ENCODE results near the gene GAGE1.
"Not testable (repeated sequence)": the region's sequence is repeated elsewhere in the genome, so short reads cannot be mapped to it uniquely, and the experiment has no call there.

The GAGE1 gene, protein sequence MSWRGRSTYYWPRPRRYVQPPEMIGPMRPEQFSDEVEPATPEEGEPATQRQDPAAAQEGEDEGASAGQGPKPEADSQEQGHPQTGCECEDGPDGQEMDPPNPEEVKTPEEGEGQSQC

GRCh38 chrX:49598720-49599119 lies at the start of gene GAGE1:
Gene GAGE1 (plus strand): TSS chrX:49599020. CDS start chrX:49600175, 1,155 bp downstream.
- not testable (repeated sequence) for H3K9me3 Mint-ChIP-seq; H3K27me3 Mint-ChIP-seq; H3K4me3 Mint-ChIP-seq; H3K36me3 Mint-ChIP-seq (ENCODE audit: low read depth); DNase-seq; H3K27ac Mint-ChIP-seq; H3K4me1 Mint-ChIP-seq (ENCODE audit: low read depth)

DNA sequence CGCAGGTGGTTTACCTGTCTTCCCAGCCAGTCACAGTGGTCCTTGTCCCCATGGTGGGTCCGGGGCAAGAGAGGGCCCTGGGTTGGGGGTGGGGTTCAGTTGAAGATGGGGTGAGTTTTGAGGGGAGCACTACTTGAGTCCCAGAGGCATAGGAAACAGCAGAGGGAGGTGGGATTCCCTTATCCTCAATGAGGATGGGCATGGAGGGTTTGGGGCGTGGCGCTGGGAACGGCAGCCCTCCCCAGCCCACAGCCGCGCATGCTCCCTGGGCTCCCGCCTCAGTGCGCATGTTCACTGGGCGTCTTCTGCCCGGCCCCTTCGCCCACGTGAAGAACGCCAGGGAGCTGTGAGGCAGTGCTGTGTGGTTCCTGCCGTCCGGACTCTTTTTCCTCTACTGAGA lies 47.8 kb upstream of the GAGE1 start, which contains the start of gene GAGE12E:
TSS of gene GAGE12E (plus strand) at position 301 of the 400 bp plus-strand sequence. CDS start 1,155 bp downstream, outside the sequence.
- DNase-seq, H3K4me3 Mint-ChIP-seq, H3K27me3 Mint-ChIP-seq: not testable (repeated sequence)

DNA sequence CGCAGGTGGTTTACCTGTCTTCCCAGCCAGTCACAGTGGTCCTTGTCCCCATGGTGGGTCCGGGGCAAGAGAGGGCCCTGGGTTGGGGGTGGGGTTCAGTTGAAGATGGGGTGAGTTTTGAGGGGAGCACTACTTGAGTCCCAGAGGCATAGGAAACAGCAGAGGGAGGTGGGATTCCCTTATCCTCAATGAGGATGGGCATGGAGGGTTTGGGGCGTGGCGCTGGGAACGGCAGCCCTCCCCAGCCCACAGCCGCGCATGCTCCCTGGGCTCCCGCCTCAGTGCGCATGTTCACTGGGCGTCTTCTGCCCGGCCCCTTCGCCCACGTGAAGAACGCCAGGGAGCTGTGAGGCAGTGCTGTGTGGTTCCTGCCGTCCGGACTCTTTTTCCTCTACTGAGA lies 38.3 kb upstream of the GAGE1 start, which contains the start of gene GAGE12F:
TSS of gene GAGE12F (plus strand) at position 301 of the 400 bp plus-strand sequence. CDS start 1,155 bp downstream, outside the sequence.
- H3K27ac Mint-ChIP-seq; DNase-seq; H3K36me3 Mint-ChIP-seq (ENCODE audit: low read depth); H3K4me3 Mint-ChIP-seq; H3K9me3 Mint-ChIP-seq; H3K27me3 Mint-ChIP-seq; H3K4me1 Mint-ChIP-seq (ENCODE audit: low read depth): not testable (repeated sequence)

More for the DNA sequence above, 47.8 kb upstream of the GAGE1 start, which contains the start of gene GAGE12E:
- H3K27ac Mint-ChIP-seq; H3K36me3 Mint-ChIP-seq (ENCODE audit: low read depth); H3K9me3 Mint-ChIP-seq; H3K4me1 Mint-ChIP-seq (ENCODE audit: low read depth): not testable (repeated sequence)

GRCh38 chrX:49568728-49569127 lies 30.1 kb upstream of the GAGE1 start:
- not testable (repeated sequence) for H3K36me3 Mint-ChIP-seq (ENCODE audit: low read depth)

DNA sequence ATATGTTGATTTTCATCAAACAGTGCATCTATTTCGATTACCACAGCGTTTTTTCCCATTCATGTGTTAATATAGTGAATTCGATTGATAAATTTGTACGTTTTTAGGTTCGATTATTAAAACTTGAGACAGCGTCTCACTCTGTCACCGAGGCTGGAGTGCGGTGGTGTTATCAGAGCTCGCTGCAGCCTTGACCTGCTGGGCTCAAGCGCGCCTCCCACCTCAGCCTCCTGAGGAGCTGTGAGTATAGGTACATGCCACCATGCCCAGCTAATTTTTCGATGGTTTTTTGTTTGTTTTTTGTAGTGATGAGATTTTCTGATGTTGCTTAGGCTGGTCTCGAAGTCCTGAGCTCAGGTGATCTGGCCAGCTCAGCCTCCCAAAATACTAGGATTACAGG lies 29.7 kb upstream of the GAGE1 start:
- not testable (repeated sequence) for H3K4me3 Mint-ChIP-seq; H3K27me3 Mint-ChIP-seq; H3K9me3 Mint-ChIP-seq; H3K36me3 Mint-ChIP-seq (ENCODE audit: low read depth); H3K4me1 Mint-ChIP-seq (ENCODE audit: low read depth); H3K27ac Mint-ChIP-seq; DNase-seq

More at GRCh38 chrX:49568728-49569127, 30.1 kb upstream of the GAGE1 start:
- H3K4me3 Mint-ChIP-seq; H3K27ac Mint-ChIP-seq; H3K27me3 Mint-ChIP-seq; H3K9me3 Mint-ChIP-seq; H3K4me1 Mint-ChIP-seq (ENCODE audit: low read depth): not testable (repeated sequence)
- peak; percentile 14 for DNase-seq

DNA sequence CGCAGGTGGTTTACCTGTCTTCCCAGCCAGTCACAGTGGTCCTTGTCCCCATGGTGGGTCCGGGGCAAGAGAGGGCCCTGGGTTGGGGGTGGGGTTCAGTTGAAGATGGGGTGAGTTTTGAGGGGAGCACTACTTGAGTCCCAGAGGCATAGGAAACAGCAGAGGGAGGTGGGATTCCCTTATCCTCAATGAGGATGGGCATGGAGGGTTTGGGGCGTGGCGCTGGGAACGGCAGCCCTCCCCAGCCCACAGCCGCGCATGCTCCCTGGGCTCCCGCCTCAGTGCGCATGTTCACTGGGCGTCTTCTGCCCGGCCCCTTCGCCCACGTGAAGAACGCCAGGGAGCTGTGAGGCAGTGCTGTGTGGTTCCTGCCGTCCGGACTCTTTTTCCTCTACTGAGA lies 28.7 kb upstream of the GAGE1 start, which contains the start of gene GAGE12G:
TSS of gene GAGE12G (plus strand) at position 301 of the 400 bp plus-strand sequence. CDS start 1,155 bp downstream, outside the sequence.
- DNase-seq; H3K36me3 Mint-ChIP-seq (ENCODE audit: low read depth); H3K9me3 Mint-ChIP-seq; H3K27ac Mint-ChIP-seq; H3K4me3 Mint-ChIP-seq; H3K4me1 Mint-ChIP-seq (ENCODE audit: low read depth); H3K27me3 Mint-ChIP-seq: not testable (repeated sequence)

- H3K27ac Mint-ChIP-seq; H3K4me1 Mint-ChIP-seq (ENCODE audit: low read depth); DNase-seq; H3K27me3 Mint-ChIP-seq; H3K36me3 Mint-ChIP-seq (ENCODE audit: low read depth); H3K4me3 Mint-ChIP-seq; H3K9me3 Mint-ChIP-seq: not testable (repeated sequence)
These were observed 19.2 kb upstream of the GAGE1 start, which contains the start of gene GAGE12H for GRCh38 chrX:49579649-49580048. Gene GAGE12H (plus strand): TSS chrX:49579949. CDS start chrX:49581104, 1,155 bp downstream.

DNA sequence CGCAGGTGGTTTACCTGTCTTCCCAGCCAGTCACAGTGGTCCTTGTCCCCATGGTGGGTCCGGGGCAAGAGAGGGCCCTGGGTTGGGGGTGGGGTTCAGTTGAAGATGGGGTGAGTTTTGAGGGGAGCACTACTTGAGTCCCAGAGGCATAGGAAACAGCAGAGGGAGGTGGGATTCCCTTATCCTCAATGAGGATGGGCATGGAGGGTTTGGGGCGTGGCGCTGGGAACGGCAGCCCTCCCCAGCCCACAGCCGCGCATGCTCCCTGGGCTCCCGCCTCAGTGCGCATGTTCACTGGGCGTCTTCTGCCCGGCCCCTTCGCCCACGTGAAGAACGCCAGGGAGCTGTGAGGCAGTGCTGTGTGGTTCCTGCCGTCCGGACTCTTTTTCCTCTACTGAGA lies 9.6 kb upstream of the GAGE1 start, which contains the start of gene GAGE2A:
TSS of gene GAGE2A (plus strand) at position 301 of the 400 bp plus-strand sequence. CDS start 1,155 bp downstream, outside the sequence.
- H3K36me3 Mint-ChIP-seq (ENCODE audit: low read depth); H3K4me3 Mint-ChIP-seq; H3K27me3 Mint-ChIP-seq; H3K4me1 Mint-ChIP-seq (ENCODE audit: low read depth); H3K9me3 Mint-ChIP-seq; H3K27ac Mint-ChIP-seq; DNase-seq: not testable (repeated sequence)

DNA sequence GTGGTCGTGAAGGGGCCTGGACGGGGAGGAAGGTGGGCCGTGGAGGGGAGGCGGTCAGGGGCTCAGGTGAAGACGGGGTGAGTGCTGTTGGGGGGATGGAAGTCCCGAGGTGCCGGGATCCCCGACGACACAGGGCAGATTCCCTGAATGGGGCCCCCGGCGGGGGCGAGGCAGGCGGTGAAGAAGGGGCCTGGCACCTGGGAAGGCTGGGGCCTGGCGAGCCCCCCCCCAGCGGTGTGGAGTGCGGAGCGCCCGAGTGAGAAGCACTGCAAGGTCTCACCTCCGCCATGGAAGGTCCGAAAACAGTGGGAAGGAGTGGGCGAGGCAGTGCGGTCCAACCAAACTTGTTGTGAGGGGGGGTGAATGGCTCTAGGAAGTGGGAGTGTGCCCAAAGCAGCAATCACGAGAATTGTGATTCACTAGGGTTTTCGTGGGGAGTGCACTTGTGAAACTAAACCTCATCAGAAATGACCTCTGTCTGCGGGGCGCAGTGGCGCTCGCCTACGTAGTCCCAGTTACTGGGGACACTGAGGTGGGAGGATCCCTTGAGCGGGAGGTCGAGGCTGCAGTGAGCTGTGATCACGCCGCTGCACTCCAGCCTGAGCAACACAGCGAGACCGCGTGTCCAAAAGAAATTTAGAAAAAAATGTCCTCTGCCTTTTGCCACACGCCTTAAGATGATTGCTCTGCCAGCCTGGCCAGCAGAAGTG lies 8.9 kb upstream of the GAGE1 start:
- H3K4me1 Mint-ChIP-seq (ENCODE audit: low read depth); H3K9me3 Mint-ChIP-seq; H3K4me3 Mint-ChIP-seq; H3K27me3 Mint-ChIP-seq; DNase-seq; H3K36me3 Mint-ChIP-seq (ENCODE audit: low read depth); H3K27ac Mint-ChIP-seq: not testable (repeated sequence)

GRCh38 chrX:49590488-49590887 lies 8.3 kb upstream of the GAGE1 start:
- H3K27ac Mint-ChIP-seq; H3K36me3 Mint-ChIP-seq (ENCODE audit: low read depth); H3K9me3 Mint-ChIP-seq; H3K27me3 Mint-ChIP-seq; H3K4me1 Mint-ChIP-seq (ENCODE audit: low read depth); H3K4me3 Mint-ChIP-seq; DNase-seq: not testable (repeated sequence)

- Mint-ChIP-seq H3K27me3 (peaks cover 41% of the 10 kb centered on the region), H3K4me3 (no peak overlapping the region), H3K4me1 (ENCODE audit: low read depth) (no peaks in the 10 kb centered on the region), H3K36me3 (ENCODE audit: low read depth) (no peaks in the 10 kb centered on the region), H3K9me3 (no peaks in the 10 kb centered on the region), H3K27ac (no peak overlapping the region)
- no peak for DNase-seq
These were observed 12.0 kb downstream of the GAGE1 start for GRCh38 chrX:49610718-49611310.

GRCh38 chrX:49618574-49618973 lies 19.8 kb downstream of the GAGE1 start:
- H3K4me1 Mint-ChIP-seq (ENCODE audit: low read depth), result no peaks in the 10 kb centered on the region
- no peak overlapping the region for H3K4me3 Mint-ChIP-seq
- H3K27ac Mint-ChIP-seq, result no peak overlapping the region
- H3K9me3 Mint-ChIP-seq, result no peaks in the 10 kb centered on the region
- no peaks in the 10 kb centered on the region for H3K36me3 Mint-ChIP-seq (ENCODE audit: low read depth)
- peaks cover 23% of the 10 kb centered on the region for H3K27me3 Mint-ChIP-seq
- no peak for DNase-seq

DNA sequence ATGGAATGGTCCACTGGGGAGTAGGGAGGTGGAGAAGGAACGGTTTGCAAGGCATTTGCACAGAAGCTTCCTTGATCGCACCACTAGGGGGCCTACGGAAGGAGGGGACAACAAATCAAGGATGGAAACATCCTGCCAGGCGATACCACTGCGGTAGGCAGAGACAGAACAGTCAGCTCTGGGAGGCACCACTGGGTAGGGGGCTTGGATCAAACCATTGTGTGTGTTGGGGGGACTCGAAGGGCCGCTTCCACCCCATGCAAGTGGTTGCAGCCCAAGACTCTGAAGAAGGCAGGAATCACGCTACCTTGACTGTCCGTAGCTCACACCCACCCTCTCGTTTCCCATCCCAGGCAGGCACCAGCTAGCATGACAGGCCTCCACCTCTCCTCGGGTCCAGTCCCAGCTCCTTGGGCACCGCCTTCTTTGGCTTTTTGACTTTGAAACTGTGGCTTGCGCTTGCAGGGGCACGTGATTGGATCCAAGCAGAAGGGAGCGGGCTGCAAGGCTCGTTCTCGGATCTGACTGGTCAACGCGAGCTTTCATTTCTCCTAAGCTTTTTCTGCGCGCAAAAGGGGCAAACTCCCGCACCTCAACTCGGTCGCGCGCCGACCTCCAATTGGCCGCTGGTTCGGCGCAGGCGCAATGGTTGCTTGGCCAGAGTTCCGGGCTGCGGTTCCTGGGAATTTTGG lies 28.4 kb downstream of the GAGE1 start:
- peak; percentile 42 for DNase-seq
- Mint-ChIP-seq H3K4me3 (peak overlapping the region; percentile 57), H3K9me3 (peaks cover 3% of the 10 kb centered on the region), H3K36me3 (ENCODE audit: low read depth) (no peaks in the 10 kb centered on the region), H3K27me3 (peaks cover 55% of the 10 kb centered on the region), H3K27ac (peak overlapping the region; percentile 33), H3K4me1 (ENCODE audit: low read depth) (no peaks in the 10 kb centered on the region)

DNA sequence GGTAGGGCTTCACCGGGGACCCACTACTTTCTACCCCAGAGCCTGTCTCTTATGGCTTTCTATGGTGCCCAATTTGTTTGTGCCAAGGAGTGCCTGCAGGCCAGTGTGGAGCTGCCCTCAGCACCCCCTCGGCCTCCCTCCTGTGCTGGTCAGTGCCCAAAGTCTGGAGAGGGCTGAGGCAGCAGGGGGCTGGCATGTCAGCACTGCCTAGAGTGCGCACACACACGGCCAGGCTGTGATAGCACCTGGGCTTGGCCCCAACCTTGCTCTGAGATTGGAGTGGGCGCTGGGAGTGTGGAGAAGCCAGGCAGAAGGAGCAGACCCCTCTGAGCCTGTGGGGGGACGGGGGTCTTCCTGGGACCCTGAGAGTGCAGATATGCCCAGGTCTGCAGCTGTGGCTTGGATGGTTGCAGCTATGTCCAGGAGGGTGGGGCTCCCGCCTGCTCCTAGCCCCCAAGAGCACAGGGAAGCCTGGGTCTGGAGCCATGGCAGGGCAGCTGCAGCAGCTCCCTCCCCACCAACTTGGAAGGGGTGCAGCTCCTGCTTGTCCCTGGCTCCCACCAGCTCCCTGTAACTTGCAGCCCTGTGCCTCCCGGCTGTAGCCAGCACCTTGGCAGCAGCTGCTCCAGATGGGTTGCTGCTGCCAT lies 46.3 kb downstream of the GAGE1 start:
- H3K36me3 Mint-ChIP-seq (ENCODE audit: low read depth), result no peaks in the 10 kb centered on the region
- H3K27me3 Mint-ChIP-seq, result peaks cover 52% of the 10 kb centered on the region
- H3K27ac Mint-ChIP-seq, result no peak overlapping the region
- DNase-seq, result no peak
- H3K9me3 Mint-ChIP-seq, result no peaks in the 10 kb centered on the region
- no peaks in the 10 kb centered on the region for H3K4me1 Mint-ChIP-seq (ENCODE audit: low read depth)
- no peak overlapping the region for H3K4me3 Mint-ChIP-seq
